Lower lobe of right lung (tissue), 2 donors: Measurements from ENCODE around the gene TEX26. TPM values are rescaled to one million over a fixed set of nuclear protein-coding genes. Genes with fewer than 3 reads are reported as not detected.

ENCODE experiments used
- ATAC-seq, 2 donors: fragments of 200-7000 bp; cut with Tn5 transposase; one replicate each; pipeline ENCODE4 v1.9.1; 2020 to 2022; ENCODE audit warnings: mild to moderate bottlenecking in 2 of 2, moderate library complexity in 2 of 2
- DNase-seq: peaks from one replicate; pipeline ENCODE4 v3.0.0-alpha.2; 2020
- H3K27ac ChIP-seq: fragments of 200-600 bp; one replicate; pipeline ENCODE4 v1.8.0; 2022
- H3K27me3 ChIP-seq: fragments of 200-600 bp; one replicate; pipeline ENCODE4 v1.8.0; 2022; ENCODE audit warnings: low read depth
- H3K36me3 ChIP-seq: fragments of 200-600 bp; one replicate; pipeline ENCODE4 v1.8.0; 2022; ENCODE audit warnings: mild to moderate bottlenecking
- H3K4me1 ChIP-seq: fragments of 200-600 bp; one replicate; pipeline ENCODE4 v1.8.0; 2022
- H3K4me3 ChIP-seq: fragments of 200-600 bp; one replicate; pipeline ENCODE4 v1.8.0; 2022; ENCODE audit warnings: mild to moderate bottlenecking
- H3K9me3 ChIP-seq: fragments of 200-600 bp; one replicate; pipeline ENCODE4 v1.8.0; 2022
- CTCF ChIP-seq: fragments of 200-600 bp; IDR thresholded peaks from one replicate; pipeline ENCODE4 v1.8.0; 2022; ENCODE audit warnings: antibody characterized with exemption, mild to moderate bottlenecking
- intact Hi-C: fragments of 100-400 bp; cut with DNase I; formaldehyde crosslinking; loops from one replicate; pipeline ENCODE4 v1.11.0; 2022
- total RNA-seq: library from RNA; stranded (reverse); fragmentation: NEBNext Ultra II Directional; extraction: Animal tissue kit (Norgen Biotek cat#: 25700); gene quantifications from one replicate; pipeline ENCODE4 v1.2.1, GENCODE V29; 2021
- donor health status: DM: no; HTN: yes; CAD: no; lungs with severe emphysema.

Gene TEX26
- total RNA-seq, 1 donor from 2014 or later: 0.27 TPM

DNA sequence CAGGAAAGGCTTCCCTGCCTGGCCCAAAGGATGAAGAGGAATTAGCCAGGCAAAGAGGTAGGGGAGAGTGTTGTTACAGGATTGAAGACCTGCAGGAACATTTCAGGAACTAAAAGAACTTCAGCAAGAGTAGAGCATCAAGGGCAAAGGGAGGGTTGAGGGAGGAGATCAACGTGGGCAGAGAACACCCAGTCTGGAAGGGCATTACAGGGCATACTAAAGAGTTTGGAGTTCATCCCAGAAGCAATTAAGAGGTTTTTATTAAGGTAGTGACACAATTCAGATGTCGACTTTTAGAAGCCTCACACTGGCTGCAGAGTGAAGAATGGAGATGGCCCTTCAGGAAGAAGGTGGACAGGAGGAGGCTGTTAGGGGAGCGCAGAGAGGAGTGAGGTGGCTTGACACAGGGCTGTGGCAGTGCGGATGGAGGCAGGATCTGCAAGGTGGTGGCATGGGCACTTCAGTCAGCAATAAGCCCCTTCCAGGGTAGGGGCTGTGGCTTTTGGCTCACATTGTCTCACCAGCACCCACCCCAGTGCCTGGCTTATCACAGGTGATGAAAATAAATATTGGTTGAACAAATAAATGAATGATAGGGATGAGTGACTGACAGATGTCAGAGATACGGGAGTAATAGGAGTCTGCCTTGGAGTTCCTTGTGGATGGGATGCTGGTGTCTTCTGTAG lies 24.9 kb downstream of the TEX26 start:
- TF ChIP-seq CTCF: no peak
- H3K9me3 ChIP-seq: peaks cover 14% of the 10 kb centered on the region
- intact Hi-C loops: no loop called here
- H3K36me3 ChIP-seq: no peaks in the 10 kb centered on the region
- DNase-seq (no peak), ATAC-seq (peak in 1 of 2 donors; percentile 23)
- H3K4me1 ChIP-seq: no peaks in the 10 kb centered on the region
- H3K27ac ChIP-seq: no peak overlapping the region
- H3K4me3 ChIP-seq: no peak overlapping the region
- no peaks in the 10 kb centered on the region for H3K27me3 ChIP-seq

DNA sequence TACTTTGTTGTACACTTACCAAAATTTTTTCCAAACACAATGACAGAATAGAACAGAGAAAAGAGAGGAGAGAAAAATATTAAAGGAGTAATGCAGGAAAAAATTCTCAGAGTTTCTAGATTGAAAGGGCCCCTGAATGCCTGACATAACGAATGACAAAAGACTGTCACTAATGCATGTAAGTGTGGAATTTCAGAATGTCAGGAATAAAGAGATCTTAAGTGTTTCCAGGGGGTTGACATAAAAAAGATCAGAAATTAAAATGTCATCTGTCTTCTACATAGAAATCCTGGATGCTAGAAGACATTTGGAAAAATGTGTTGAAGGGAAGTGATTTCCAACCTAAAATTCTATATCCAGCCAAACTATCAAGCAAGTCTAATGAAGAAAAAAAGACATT lies 27.2 kb downstream of the TEX26 start:
- intact Hi-C loops: no loop called here
- no peak for ATAC-seq
- no peak for TF ChIP-seq CTCF

GRCh38 chr13:30963791-30964190 lies 31.3 kb downstream of the TEX26 start:
- peak; percentile 50 for DNase-seq
- intact Hi-C loops: no loop called here

More for the DNA sequence above, 27.2 kb downstream of the TEX26 start:
- Histone ChIP-seq H3K36me3 (no peaks in the 10 kb centered on the region), H3K27me3 (no peaks in the 10 kb centered on the region), H3K27ac (no peak overlapping the region), H3K4me1 (no peaks in the 10 kb centered on the region), H3K4me3 (no peak overlapping the region), H3K9me3 (peaks cover 14% of the 10 kb centered on the region)
- DNase-seq: no peak

GRCh38 chr13:30965380-30965779 lies 32.9 kb downstream of the TEX26 start:
- no peak for ATAC-seq
- no peaks in the 10 kb centered on the region for H3K36me3 ChIP-seq
- intact Hi-C loops: no loop called here
- no peak for DNase-seq
- no peak overlapping the region for H3K27ac ChIP-seq
- no peaks in the 10 kb centered on the region for H3K27me3 ChIP-seq
- peaks cover 4% of the 10 kb centered on the region for H3K9me3 ChIP-seq
- no peak for TF ChIP-seq CTCF
- H3K4me3 ChIP-seq: no peak overlapping the region
- H3K4me1 ChIP-seq: no peaks in the 10 kb centered on the region

More at GRCh38 chr13:30963791-30964190, 31.3 kb downstream of the TEX26 start:
- no peak overlapping the region for H3K27ac ChIP-seq
- H3K4me3 ChIP-seq: no peak overlapping the region
- ATAC-seq: peak; percentile 76 to 83
- H3K4me1 ChIP-seq: no peaks in the 10 kb centered on the region
- TF ChIP-seq CTCF: no peak
- H3K9me3 ChIP-seq: peaks cover 14% of the 10 kb centered on the region
- H3K36me3 ChIP-seq: no peaks in the 10 kb centered on the region
- no peaks in the 10 kb centered on the region for H3K27me3 ChIP-seq

DNA sequence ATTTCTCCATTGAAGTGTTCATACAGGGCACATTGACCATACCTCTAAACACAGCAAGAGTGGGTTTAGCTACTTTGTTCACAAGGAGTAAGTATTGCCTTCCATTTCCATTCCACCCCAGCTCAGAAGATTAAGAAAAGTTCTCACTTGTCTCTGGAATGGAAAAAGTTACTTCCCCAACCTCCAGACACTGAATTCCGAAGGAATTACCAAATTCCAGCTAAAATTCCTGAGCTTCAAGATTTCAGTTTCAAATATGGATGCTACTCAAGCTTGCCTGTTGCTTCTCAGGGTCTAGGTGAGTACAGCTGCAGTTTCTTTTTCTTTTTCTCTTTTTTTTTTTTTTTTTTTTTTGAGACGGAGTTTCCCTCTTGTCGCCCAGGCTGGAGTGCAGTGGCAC lies 33.6 kb downstream of the TEX26 start:
- DNase-seq (no peak), ATAC-seq (no peak)
- H3K4me1 ChIP-seq: no peaks in the 10 kb centered on the region
- H3K27ac ChIP-seq: no peak overlapping the region
- intact Hi-C loops: no loop called here
- H3K4me3 ChIP-seq: no peak overlapping the region
- no peaks in the 10 kb centered on the region for H3K9me3 ChIP-seq
- no peaks in the 10 kb centered on the region for H3K27me3 ChIP-seq
- H3K36me3 ChIP-seq: no peaks in the 10 kb centered on the region
- no peak for TF ChIP-seq CTCF
